ENCODE measurements around the gene ZSCAN25.

Gene ZSCAN25

DNA sequence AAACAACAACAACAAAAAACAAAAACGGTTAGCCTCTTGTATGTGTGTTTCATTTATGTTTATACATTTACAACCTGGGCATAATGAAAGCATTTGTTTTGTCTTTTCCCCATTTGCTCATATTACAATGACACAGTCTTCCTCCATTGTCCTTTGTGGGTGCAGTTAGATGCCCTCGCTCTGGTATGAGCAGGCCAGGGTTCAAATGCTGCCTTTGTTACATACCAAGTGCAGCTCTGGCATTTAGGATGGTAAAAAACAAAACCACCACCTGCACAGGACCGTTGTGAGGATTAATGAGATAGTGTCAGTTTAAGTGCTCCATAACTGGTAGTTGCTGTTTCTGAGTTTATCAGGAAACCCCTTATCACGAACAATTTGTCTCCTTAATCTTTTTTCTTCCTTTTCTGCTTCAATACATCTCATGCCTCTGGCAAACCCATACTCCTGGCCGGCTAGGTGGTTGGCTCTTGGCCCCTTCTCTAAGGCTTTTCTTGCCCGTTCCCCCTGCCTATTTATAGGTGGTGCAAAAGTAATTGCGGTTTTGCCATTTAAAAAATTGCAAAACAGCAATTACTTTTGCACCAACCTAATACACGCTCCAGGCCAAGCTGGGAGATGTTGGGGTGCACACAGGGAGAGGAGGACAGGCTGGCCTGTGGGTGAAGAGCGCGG, 37.3 kb upstream of the ZSCAN25 start:
- TF ChIP-seq POLR2AphosphoS5 (IDR thresholded peaks at IDR 0.05; ENCODE audit: low read depth, low read length) = no peak
- no peak for TF ChIP-seq FOXP2 (optimal IDR thresholded peaks at IDR 0.05; ENCODE audit: borderline replicate concordance, extremely low read depth, extremely low read length, insufficient read depth)
- TF ChIP-seq, protein P1, sequence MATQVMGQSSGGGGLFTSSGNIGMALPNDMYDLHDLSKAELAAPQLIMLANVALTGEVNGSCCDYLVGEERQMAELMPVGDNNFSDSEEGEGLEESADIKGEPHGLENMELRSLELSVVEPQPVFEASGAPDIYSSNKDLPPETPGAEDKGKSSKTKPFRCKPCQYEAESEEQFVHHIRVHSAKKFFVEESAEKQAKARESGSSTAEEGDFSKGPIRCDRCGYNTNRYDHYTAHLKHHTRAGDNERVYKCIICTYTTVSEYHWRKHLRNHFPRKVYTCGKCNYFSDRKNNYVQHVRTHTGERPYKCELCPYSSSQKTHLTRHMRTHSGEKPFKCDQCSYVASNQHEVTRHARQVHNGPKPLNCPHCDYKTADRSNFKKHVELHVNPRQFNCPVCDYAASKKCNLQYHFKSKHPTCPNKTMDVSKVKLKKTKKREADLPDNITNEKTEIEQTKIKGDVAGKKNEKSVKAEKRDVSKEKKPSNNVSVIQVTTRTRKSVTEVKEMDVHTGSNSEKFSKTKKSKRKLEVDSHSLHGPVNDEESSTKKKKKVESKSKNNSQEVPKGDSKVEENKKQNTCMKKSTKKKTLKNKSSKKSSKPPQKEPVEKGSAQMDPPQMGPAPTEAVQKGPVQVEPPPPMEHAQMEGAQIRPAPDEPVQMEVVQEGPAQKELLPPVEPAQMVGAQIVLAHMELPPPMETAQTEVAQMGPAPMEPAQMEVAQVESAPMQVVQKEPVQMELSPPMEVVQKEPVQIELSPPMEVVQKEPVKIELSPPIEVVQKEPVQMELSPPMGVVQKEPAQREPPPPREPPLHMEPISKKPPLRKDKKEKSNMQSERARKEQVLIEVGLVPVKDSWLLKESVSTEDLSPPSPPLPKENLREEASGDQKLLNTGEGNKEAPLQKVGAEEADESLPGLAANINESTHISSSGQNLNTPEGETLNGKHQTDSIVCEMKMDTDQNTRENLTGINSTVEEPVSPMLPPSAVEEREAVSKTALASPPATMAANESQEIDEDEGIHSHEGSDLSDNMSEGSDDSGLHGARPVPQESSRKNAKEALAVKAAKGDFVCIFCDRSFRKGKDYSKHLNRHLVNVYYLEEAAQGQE (IDR thresholded peaks at IDR 0.05; ENCODE audit: insufficient read depth in 1 of 2, low read depth in 2 of 2, low read length in 2 of 2) = no peak

DNA sequence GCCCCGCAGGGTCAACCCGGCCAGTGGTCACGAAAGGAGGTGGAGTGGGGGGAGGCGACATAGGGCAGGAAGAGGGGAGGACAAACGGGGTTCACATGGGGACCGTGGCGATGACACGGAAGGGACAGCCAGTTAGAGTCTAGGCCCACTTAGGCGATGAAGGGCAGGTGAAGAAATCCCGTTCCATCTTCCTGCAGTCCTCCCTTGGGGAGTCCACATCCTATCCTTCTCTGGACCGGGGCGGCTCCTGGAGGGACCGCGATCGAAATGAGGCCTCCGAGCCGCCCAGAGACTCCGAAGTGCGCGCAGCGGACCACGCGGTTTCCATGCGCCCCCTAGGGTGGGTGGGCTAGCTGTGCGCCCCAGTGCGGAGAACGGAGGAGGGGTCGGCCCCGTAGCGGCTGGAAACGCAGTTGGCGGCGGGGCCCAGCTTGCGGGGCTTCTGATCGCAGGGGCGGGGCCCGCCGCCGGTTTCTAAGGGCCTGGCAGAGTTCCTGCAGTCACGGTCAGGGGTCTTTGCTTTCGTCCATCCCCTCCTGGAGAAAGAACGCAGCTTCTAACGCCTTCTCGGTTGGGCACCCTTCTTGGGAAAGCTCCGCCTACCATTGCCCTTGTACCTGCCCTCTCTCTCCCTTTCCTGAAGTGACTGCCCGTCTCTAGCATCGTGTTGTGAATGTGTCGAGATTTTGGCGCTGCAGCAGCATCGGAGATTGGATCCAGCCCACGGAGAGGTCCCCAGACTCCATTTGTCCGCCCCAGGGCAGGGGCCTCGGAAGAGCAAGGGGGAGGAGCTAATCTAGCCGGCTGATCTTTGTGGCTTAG, 36.6 kb upstream of the ZSCAN25 start:
- TF ChIP-seq SIN3A (IDR thresholded peaks at IDR 0.05; ENCODE audit: borderline replicate concordance, insufficient read depth, low read length) = no peak
- TF ChIP-seq FOXP2 (optimal IDR thresholded peaks at IDR 0.05; ENCODE audit: borderline replicate concordance, extremely low read depth, extremely low read length, insufficient read depth) = no peak
- no peak for TF ChIP-seq TAF1 (IDR thresholded peaks at IDR 0.05; ENCODE audit: borderline replicate concordance, insufficient read depth, low read length)
- TF ChIP-seq, protein P1 (IDR thresholded peaks at IDR 0.05; ENCODE audit: insufficient read depth in 1 of 2, low read depth in 2 of 2, low read length in 2 of 2) = no peak
- TF ChIP-seq POLR2AphosphoS5 (IDR thresholded peaks at IDR 0.05; ENCODE audit: low read depth, low read length) = no peak

DNA sequence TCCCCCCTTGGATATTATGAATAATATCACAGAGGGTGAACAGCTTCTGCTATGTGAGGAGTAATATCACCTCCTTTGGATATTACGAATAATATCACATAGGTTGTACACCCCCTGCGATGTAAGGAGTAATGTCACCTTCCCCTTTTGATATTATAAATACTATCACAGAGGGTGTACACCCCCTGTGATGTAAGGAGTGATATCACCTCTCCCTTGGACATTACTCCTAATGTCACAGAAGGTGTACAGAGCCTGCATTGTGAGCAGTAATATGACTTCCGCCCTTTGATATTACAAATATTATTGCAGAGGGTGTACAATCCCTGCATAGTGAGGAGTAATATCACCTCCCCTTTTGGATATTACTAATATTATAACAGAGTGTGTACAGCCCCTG, 27.9 kb upstream of the ZSCAN25 start:
- TF ChIP-seq, protein P1 (IDR thresholded peaks at IDR 0.05; ENCODE audit: insufficient read depth in 1 of 2, low read depth in 2 of 2, low read length in 2 of 2) = no peak
- TF ChIP-seq SIN3A (IDR thresholded peaks at IDR 0.05; ENCODE audit: borderline replicate concordance, insufficient read depth, low read length) = no peak
- no peak for TF ChIP-seq POLR2AphosphoS5 (IDR thresholded peaks at IDR 0.05; ENCODE audit: low read depth, low read length)
- no peak for TF ChIP-seq FOXP2 (optimal IDR thresholded peaks at IDR 0.05; ENCODE audit: borderline replicate concordance, extremely low read depth, extremely low read length, insufficient read depth)
- no peak for TF ChIP-seq TAF1 (IDR thresholded peaks at IDR 0.05; ENCODE audit: borderline replicate concordance, insufficient read depth, low read length)

- TF ChIP-seq, protein P1 (IDR thresholded peaks at IDR 0.05; ENCODE audit: insufficient read depth in 1 of 2, low read depth in 2 of 2, low read length in 2 of 2) = no peak
- no peak for TF ChIP-seq SIN3A (IDR thresholded peaks at IDR 0.05; ENCODE audit: borderline replicate concordance, insufficient read depth, low read length)
- no peak for TF ChIP-seq POLR2AphosphoS5 (IDR thresholded peaks at IDR 0.05; ENCODE audit: low read depth, low read length)
- TF ChIP-seq TAF1 (IDR thresholded peaks at IDR 0.05; ENCODE audit: borderline replicate concordance, insufficient read depth, low read length) = no peak
- TF ChIP-seq FOXP2 (optimal IDR thresholded peaks at IDR 0.05; ENCODE audit: borderline replicate concordance, extremely low read depth, extremely low read length, insufficient read depth) = no peak
Measured at GRCh38 chr7:99594948-99595745, 21.6 kb upstream of the ZSCAN25 start.
